Fibroblast of skin of scalp (primary cell): ENCODE measurements around the gene APCDD1L.
A peak's percentile ranks its signal among the peaks of the same experiment; 100 is the strongest.

Experiments
- DNase-seq: peaks from one replicate; pipeline ENCODE4 v3.0.0-alpha.2; 2013

Gene APCDD1L

DNA sequence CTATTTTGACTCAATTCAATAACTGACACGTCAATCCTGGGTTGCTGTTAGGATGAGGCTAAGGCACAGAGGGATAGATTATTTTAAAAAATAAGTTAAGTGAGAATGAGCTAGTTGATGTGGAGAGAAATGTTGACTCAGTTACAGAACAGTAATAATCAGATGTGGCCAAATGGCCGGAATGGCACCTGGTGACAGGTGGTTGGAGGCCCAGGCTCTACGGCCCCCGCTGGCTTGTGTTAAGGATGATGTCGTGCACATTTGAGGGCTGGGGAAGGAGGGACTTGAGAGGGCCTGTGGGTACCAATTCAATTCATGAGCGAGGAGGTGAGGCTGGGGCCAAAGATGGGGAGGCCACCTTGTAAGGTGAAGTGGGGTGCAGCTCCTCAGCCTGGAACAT is 31.7 kb downstream of the APCDD1L start:
- no peak for DNase-seq

- DNase-seq = no peak
Measured at GRCh38 chr20:58483051-58483450, 32.1 kb downstream of the APCDD1L start.

GRCh38 chr20:58482416-58482815 is 32.8 kb downstream of the APCDD1L start:
- peak; percentile 19 for DNase-seq

DNA sequence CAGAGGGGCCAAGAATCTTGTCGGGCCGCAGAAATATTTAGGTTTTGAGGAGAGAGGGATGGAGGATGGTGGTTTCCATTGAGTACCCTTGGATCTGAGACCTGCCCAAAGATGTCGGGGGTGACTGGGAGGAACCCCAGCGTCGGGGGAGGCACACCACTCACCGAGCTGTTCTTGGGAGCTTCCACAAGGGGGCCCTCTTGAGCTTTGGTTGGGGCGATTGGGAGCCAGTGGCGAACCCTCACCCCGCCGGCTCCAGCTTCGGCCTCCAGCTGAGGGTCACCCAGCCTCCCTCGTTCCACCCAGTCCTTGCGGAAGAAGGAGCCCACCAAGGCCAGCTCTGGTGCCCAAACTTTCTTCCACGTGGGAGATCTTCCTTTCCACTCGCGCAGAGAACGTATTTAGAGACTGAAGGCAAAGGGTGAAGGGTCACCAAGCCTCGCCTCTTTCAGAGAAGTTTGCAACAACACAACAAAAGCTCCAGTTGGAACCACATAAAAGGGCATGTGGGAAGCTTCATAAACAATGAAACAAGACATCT is 33.6 kb downstream of the APCDD1L start:
- DNase-seq = peak; percentile 58

DNA sequence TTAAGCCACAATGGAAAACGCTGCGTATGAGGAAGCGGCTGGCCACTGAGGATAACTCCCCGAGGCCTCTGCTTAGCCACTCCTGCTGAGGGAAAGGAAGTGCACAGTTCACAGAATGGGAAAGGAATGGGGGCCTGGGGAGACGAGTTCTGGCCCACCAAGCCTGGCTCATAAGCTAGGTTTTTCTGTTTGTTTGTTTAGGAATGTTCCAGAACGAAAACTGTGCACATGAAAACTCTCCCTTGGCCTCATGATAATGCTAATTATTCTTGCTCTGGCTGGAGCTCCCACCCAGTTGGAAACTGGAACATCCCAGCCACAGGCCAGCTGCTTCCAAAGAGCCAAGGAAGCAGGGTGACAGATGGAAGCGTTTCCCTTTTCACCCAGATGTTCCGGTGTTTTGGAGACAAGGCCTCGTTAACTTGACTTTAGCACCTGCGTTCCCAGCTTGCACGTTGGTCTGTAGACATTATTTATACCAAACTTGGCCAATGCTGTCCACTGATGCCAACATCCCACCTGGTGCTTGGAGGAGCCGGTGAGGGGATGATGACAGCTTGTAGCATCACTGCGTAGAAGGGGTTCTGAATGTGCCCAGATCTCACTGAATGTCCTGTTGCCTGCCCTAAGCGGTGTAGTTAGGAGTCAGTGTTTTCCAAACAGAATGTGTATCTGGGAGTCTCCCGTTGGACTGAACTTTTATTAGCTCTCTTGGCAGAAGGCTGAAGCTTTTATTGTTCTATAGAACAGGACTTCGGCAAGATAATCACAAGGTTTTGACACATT is 34.5 kb downstream of the APCDD1L start:
- DNase-seq = no peak

DNA sequence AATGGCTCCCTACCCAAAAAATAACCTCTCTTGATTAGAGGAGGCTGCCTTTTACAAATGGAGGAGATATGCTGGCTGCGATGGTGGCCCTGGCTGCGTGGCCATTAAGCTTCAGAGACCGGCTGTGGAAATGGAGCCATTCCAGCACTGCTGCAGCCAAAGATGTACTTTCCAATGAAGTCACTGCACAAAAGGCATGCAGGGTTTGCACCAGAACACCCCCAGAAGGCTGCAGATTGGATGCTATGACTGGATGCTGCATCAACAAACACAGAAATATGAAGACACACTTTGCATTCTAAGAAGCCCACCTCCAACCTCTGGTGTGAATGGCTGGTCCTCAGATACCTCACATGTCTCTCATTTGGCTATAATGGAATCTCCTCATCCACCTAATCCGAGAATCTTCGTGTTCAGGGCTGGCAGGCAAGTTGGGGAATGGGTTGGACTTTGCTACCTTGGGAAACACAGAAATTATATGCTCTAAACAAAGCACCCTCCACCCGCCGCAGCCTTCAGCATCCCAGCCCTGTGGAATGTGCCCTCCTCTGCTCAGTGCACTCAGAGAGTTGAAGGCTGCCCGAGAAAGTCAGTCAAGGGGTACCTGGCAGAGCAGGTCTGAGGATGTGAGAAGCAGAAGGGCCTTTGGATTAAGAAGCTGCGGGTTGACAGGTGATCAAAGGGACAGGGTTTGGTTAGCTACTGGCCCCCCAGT is 35.3 kb downstream of the APCDD1L start:
- no peak for DNase-seq

DNA sequence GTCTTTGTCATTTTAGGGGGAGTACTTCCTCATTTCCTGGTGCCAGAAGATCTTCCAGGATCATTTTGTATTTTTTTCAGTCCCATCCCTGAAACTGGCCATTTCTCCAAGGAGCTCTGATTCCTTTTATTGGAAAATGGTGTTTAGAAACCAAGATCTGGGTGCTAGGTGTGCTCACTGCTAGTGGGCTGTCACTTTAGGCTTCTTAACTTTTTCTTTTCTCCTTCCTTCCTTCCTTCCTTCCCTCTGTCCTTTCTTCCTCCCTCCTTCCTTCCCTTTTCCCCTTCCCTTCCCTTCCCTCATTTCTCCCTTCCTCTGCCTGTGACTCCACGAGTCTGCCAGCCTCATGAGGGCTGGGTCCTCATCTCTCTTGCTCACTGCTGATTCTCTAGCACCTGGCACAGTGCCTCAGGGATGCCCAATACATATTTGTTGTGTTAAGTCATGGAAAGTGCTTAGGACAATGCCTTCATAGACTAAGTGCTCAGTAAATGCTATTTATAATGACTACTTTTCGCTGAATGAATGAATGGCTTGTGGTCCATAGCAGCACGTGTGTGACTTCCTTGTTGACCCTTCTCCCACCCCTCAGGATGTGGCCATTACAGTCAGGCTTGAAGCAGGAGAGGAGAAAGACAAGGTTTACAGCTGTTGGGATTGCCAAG is 36.9 kb downstream of the APCDD1L start:
- peak; percentile 24 for DNase-seq

DNA sequence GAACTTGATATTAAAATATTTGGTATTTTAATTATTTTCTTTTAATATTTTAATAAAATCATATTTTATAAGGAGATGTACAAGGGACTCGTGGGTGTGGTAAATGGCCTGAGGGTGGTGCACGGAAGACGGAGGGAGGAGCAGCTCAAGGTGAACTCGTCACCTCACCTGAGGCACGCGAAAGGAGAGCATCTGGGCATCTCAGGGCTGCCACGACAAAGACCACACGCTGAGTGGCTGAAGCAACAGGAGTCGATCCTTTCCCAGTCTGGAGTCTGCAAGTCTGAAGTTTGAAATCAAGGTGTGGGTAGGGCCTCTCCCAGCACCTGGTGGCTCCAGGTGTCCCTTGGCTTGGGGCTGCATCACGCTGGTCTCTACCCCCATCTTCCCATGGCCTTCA is 39.7 kb downstream of the APCDD1L start:
- no peak for DNase-seq

GRCh38 chr20:58473453-58474425 is 41.5 kb downstream of the APCDD1L start:
- no peak for DNase-seq

- no peak for DNase-seq
Measured at GRCh38 chr20:58472273-58473018, 42.8 kb downstream of the APCDD1L start.

DNA sequence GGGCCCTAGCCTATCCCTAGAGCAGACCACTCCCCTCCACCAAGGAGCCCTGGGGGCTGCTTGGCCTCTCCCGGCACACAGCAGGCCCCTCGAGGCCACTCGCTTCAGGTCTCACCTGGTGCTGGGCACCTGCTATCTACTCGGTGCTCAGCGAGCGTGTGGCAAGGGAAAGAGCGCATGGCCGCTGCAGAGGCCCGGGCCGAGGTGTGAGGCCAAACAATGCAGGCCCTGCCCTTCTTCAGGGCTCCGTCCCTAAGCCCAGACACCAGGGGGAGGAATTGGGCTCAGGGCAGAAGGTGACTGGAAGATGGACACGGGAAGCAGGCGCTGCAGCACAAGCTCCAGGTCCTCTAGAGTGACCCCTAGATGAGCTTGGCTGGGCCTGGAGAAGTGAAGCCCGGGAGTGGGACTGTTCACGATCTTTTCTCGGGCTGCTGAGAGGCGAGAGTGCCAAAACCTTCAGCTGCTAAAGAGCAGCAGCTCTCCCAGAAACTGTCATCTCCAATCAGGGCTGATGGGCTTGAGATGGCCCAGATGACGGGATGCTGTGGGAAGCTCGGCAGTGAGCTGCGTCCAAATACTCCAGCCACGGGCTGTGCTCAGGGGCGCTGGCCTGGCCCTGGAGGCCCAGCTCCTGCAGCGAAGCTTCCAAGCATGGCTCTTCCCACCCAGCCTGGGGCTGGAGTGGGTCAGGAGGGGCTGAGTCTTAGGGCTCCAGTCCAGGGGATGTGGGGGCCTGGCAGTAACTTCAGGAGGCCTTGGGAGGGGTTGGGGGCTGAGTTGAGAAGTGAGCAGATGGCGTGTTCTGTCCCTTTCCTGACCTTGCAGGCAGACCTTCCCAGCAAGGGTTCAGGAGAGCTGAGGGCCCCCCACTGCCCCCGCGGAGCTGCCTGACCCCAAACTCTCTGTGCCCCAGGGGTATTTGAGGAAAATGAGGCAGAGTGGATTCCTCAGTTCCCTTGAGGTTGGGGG is 43.7 kb downstream of the APCDD1L start:
- DNase-seq = peak; percentile 28

GRCh38 chr20:58470336-58471192 is 44.6 kb downstream of the APCDD1L start:
- DNase-seq = no peak

DNA sequence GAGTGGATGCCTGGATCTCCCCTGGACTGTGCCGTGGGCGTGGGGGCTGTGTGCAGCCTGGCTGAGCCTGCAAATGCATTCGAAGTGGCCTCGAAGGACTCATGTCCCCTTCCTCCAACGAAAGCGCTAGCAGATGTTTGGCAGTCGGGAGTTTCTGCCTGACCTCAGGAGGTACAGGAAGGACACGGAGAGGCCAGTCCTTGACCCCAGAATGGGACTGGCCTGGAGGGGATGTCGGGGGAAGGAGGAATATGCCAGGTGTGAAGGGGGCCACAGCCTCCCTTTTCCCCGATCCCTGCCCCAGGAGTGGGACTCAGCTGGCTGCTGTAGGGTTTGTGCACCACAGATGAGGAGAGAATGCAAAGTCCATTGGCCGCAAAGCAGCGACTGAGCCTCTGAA is 45.6 kb downstream of the APCDD1L start:
- DNase-seq = no peak

GRCh38 chr20:58467572-58468527 is 47.3 kb downstream of the APCDD1L start:
- DNase-seq = no peak

- DNase-seq = no peak
Measured at GRCh38 chr20:58466729-58467571, 48.2 kb downstream of the APCDD1L start.

GRCh38 chr20:58466095-58466708 is 49.0 kb downstream of the APCDD1L start:
- no peak for DNase-seq
